Upper lobe of right lung (tissue), 1 donor: ENCODE data around the gene UCP3. TPM values are rescaled to one million over a fixed set of nuclear protein-coding genes. Genes with fewer than 3 reads are reported as not detected.
A peak's percentile ranks its signal among the peaks of the same experiment; 100 is the strongest.

Experiments
- ATAC-seq: fragments of 200-7000 bp; cut with Tn5 transposase; one replicate; pipeline ENCODE4 v1.9.1; 2020; ENCODE audit warnings: mild to moderate bottlenecking, moderate library complexity
- DNase-seq: peaks from one replicate; pipeline ENCODE4 v3.0.0-alpha.2; 2020
- H3K27ac ChIP-seq: fragments of 200-600 bp; one replicate; pipeline ENCODE4 v1.8.0; 2022
- H3K27me3 ChIP-seq: fragments of 200-600 bp; one replicate; pipeline ENCODE4 v1.8.0; 2022; ENCODE audit warnings: mild to moderate bottlenecking
- H3K36me3 ChIP-seq: fragments of 200-600 bp; one replicate; pipeline ENCODE4 v1.8.0; 2022
- H3K4me1 ChIP-seq: fragments of 200-600 bp; one replicate; pipeline ENCODE4 v1.8.0; 2022
- H3K4me3 ChIP-seq: fragments of 200-600 bp; one replicate; pipeline ENCODE4 v1.8.0; 2022; ENCODE audit warnings: mild to moderate bottlenecking
- H3K9me3 ChIP-seq: fragments of 200-600 bp; one replicate; pipeline ENCODE4 v1.8.0; 2022
- intact Hi-C: fragments of 100-400 bp; cut with DNase I; formaldehyde crosslinking; loops from one replicate; pipeline ENCODE4 v1.11.0; 2022
- total RNA-seq: library from RNA; stranded (reverse); fragmentation: NEBNext Ultra II Directional; extraction: Animal tissue kit (Norgen Biotek cat#: 25700); gene quantifications from one replicate; pipeline ENCODE4 v1.2.1, GENCODE V29; 2021
- TF ChIP-seq, protein P1 (sequence below): fragments of 200-600 bp; IDR thresholded peaks from one replicate; pipeline ENCODE4 v1.8.0; 2022; ENCODE audit warnings: antibody characterized with exemption
- donor health status: DM: no; HTN: yes; CAD: no; lungs with severe emphysema.

UCP3 gene
- total RNA-seq, 1 donor from 2014 or later, result 2.6 TPM

DNA sequence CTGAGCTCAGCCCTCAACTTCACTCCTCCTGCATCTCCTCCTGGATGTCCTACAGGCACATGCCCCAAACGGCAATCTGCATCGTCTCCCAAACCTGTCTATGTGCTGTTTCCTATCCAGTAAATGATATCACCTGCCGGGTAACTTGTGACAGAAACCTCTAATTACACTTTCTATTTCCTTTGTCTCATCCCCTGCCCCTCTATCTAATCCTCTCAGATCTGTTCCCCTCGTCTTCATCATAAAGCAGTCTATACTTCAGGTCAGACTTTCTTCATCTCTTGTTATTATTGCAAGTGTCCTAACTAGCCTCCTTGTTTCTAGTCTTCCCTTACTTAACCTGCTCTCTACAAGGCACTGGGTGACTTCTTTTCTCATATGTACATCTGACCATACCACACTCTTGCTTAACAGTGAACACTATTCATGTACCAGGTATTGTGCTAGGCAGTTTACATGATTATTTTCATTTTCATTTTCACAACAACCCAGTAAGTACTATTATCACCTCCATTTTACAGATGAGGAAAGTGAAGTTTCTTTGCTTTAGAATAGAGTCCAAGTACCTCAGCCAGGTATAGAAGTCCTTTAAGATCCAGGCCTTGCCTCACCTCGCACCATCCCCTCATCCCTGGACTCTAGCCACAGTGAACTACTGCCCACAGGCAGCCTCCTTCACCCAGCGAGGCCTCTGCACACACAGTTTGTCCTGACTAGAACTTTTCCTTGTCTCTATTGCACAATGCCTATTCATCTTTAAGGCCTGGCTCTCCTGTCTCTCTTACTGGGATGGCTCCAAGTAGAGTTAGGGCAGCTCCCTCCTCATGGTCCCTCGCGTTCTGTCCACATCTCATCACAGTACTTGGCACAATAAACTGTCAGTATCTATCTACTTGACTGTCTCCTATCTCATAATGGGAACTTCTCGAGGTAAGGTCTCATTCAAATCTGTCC is 22.1 kb upstream of the UCP3 start:
- no peak overlapping the region for H3K27ac ChIP-seq
- TF ChIP-seq, protein P1, sequence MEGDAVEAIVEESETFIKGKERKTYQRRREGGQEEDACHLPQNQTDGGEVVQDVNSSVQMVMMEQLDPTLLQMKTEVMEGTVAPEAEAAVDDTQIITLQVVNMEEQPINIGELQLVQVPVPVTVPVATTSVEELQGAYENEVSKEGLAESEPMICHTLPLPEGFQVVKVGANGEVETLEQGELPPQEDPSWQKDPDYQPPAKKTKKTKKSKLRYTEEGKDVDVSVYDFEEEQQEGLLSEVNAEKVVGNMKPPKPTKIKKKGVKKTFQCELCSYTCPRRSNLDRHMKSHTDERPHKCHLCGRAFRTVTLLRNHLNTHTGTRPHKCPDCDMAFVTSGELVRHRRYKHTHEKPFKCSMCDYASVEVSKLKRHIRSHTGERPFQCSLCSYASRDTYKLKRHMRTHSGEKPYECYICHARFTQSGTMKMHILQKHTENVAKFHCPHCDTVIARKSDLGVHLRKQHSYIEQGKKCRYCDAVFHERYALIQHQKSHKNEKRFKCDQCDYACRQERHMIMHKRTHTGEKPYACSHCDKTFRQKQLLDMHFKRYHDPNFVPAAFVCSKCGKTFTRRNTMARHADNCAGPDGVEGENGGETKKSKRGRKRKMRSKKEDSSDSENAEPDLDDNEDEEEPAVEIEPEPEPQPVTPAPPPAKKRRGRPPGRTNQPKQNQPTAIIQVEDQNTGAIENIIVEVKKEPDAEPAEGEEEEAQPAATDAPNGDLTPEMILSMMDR, result no peak
- H3K4me1 ChIP-seq, result peaks cover under 1% of the 10 kb centered on the region
- H3K4me3 ChIP-seq, result no peak overlapping the region
- peaks cover 33% of the 10 kb centered on the region for H3K36me3 ChIP-seq
- no peaks in the 10 kb centered on the region for H3K9me3 ChIP-seq
- intact Hi-C loops, result no loop called here
- H3K27me3 ChIP-seq, result no peaks in the 10 kb centered on the region
- no peak for ATAC-seq
- no peak for DNase-seq

DNA sequence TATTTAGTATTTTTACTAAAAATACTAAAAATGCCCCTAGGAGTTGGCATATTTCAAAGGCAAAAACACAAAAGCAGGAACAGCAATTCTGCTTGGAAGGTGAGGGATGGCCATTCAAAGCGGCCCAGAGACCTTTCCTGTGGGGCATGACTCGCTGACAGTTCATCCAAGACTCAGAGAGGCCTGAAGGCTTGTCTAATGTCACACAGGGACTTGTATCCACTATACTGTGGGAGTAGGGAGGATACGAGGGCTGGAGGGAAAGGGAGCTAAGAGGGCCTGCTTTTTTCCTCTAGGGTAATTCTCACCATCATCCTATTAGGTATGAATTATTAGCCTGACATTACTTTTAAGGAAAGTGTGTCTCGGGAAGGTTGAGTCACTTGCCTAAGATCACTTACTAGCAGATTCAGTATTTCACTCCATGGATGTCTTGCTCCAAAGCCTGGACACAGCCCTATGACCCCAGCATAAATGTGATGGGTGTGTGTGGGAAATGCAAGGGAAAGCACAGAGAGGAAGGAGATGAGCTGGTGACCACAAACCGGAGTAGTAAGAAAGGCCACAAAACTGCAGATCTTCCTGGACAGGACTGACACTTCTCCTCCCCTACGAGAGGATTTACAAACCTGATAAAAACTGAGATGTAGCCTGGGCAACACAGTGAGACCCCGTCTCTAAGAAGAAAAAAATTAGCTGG is 16.7 kb upstream of the UCP3 start:
- TF ChIP-seq, protein P1, result no peak
- intact Hi-C loops, result no loop called here
- peaks cover 15% of the 10 kb centered on the region for H3K4me1 ChIP-seq
- no peak overlapping the region for H3K4me3 ChIP-seq
- DNase-seq, result no peak
- H3K36me3 ChIP-seq, result no peaks in the 10 kb centered on the region
- H3K27ac ChIP-seq, result no peak overlapping the region
- H3K9me3 ChIP-seq, result no peaks in the 10 kb centered on the region
- H3K27me3 ChIP-seq, result no peaks in the 10 kb centered on the region
- ATAC-seq, result peak; percentile 32

DNA sequence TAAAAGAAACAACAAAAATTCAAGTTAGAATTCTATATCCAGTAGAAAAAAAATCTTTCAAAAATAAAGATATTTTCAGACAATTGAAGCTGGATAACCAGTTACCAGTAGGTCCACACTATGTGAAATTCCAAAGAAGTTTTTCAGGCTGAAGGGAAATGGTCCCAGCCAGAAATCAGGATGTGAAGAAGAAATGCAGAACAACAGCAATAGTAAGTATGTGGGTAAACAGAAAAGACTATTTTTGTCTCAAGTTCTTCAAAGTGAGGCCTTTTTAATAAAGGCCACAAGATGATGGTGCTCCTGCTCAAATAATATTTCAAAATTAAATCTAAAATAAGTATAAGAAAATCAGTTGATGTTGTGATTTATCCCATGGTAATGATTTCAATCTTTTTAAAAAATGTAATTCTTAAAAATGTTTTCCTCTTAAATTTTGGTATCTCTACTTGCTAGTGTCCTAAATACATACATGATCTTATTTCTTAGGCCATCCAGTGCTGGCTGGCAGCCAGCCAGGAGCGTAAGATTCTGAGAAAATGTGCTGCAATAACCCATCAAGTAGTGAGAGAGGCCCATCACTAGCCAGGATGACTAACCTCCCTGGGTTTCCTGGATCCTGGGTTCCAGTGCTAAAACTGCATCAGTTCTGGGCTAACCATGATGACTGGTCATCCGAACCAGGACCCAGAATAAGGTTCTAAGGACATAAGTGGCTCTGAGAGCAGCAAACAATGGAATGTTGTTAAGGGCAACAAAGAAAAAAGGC is 15.6 kb upstream of the UCP3 start:
- Histone ChIP-seq H3K27ac (no peak overlapping the region), H3K27me3 (no peaks in the 10 kb centered on the region), H3K9me3 (no peaks in the 10 kb centered on the region), H3K4me1 (peaks cover 25% of the 10 kb centered on the region), H3K36me3 (no peaks in the 10 kb centered on the region), H3K4me3 (no peak overlapping the region)
- DNase-seq, result no peak
- peak; percentile 8 for ATAC-seq
- TF ChIP-seq, protein P1, result no peak
- intact Hi-C loops, result no loop called here

DNA sequence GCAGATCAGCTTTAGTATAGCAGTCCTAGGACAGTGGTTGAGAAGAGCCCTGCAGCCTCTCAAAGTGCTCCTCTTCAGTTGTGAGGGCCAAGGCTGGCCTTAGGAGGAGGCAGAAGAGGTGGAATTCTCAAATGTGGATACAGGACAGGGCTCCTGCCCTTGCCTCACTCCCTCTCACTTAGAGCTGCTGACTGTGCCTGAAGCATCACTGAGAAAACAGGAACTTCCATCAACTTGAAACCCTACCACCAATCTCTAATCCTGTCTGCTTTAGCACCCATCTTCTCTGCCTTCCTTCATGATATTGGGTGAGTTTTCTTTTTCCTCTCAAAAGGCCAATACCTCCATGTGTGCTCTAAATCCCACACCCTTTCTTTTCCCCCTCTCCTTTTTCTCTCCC is 14.4 kb upstream of the UCP3 start:
- intact Hi-C loops, result no loop called here
- DNase-seq, result no peak
- peaks cover 37% of the 10 kb centered on the region for H3K4me1 ChIP-seq
- no peaks in the 10 kb centered on the region for H3K9me3 ChIP-seq
- no peak overlapping the region for H3K27ac ChIP-seq
- H3K36me3 ChIP-seq, result no peaks in the 10 kb centered on the region
- H3K4me3 ChIP-seq, result no peak overlapping the region
- no peaks in the 10 kb centered on the region for H3K27me3 ChIP-seq
- TF ChIP-seq, protein P1, result no peak
- ATAC-seq, result no peak

DNA sequence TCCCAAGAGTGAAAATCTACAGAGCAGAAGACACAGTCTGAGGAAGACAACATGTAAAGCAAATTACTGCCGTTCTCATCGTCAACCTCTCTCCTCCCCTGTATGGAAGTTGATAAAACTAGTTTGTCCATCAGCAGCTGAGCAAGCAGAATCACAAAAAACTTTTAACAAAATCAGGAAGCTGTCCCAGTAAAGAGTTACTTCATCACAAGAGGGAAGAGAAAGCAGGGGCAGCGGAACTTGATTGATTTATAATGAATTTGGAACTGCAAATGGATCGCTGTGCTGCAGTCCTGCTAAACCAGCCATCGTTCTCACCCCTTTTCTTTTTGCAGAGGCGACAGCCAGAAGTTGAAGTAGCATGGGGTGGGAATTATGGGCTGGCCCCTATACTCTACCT is 13.7 kb upstream of the UCP3 start:
- ATAC-seq, result no peak
- no peak overlapping the region for H3K4me3 ChIP-seq
- TF ChIP-seq, protein P1, result no peak
- H3K27me3 ChIP-seq, result no peaks in the 10 kb centered on the region
- H3K9me3 ChIP-seq, result no peaks in the 10 kb centered on the region
- H3K4me1 ChIP-seq, result peaks cover 44% of the 10 kb centered on the region
- no peaks in the 10 kb centered on the region for H3K36me3 ChIP-seq
- no peak overlapping the region for H3K27ac ChIP-seq
- DNase-seq, result no peak
- intact Hi-C loops, result no loop called here
